Peyer's patch (tissue), 4 donors: ENCODE data around the gene SEC24A.
"Not testable (repeated sequence)": the region's sequence is repeated elsewhere in the genome, so short reads cannot be mapped to it uniquely, and the experiment has no call there.

Experiments used
- POLR2A ChIP-seq, 2 donors: fragments of 450-650 bp; IDR thresholded peaks; one replicate each; pipeline ENCODE4 v1.5.1; 2017; ENCODE audit warnings: antibody characterized with exemption in 2 of 2, mild to moderate bottlenecking in 2 of 2, moderate library complexity in 2 of 2
- TF ChIP-seq, protein P1 (sequence below), 6 experiments: fragments of 450-650 bp in 4 of 6; fragments of 200-600 bp in 2 of 6; sonication (generic) in 1 of 6; IDR thresholded peaks; one replicate each; pipeline ENCODE4 v1.5.1; 2017 to 2019; ENCODE audit warnings: antibody characterized with exemption in 6 of 6, mild to moderate bottlenecking in 3 of 6, moderate library complexity in 1 of 6

DNA sequence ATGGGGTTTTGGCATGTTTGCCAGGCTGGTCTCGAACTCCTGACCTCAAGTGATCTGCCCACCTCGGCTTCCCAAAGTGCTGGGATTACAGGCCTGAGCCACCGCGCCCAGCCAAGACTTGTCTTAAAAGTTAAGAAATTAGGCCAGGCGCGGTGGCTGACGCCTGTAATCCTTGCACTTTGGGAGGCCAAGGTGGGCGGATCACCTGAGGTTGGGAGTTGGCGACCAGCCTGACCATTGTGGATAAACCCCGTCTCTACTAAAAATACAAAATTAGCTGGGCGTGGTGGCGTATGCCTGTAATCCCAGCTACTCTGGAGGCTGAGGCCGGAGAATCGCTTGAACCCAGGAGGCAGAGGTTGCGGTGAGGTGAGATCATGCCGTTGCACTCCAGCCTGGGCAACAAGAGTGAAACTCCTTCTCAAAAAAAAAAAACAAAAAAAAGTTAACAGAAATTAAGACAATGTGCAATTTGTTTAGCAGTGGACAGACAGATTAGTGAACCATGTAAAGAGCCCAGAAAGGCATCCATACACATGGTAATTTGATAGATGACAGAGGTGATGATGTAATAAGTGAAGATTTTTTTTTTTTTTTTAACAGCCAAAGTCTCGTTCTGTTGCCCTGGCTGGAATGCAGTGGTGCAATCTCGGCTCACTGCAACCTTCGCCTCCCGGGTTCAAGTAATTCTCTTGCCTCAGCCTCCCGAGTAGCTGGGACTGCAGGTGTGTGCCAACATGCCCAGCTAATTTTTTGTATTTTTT lies 119.1 kb downstream of the SEC24A start:
- TF ChIP-seq, protein P1, sequence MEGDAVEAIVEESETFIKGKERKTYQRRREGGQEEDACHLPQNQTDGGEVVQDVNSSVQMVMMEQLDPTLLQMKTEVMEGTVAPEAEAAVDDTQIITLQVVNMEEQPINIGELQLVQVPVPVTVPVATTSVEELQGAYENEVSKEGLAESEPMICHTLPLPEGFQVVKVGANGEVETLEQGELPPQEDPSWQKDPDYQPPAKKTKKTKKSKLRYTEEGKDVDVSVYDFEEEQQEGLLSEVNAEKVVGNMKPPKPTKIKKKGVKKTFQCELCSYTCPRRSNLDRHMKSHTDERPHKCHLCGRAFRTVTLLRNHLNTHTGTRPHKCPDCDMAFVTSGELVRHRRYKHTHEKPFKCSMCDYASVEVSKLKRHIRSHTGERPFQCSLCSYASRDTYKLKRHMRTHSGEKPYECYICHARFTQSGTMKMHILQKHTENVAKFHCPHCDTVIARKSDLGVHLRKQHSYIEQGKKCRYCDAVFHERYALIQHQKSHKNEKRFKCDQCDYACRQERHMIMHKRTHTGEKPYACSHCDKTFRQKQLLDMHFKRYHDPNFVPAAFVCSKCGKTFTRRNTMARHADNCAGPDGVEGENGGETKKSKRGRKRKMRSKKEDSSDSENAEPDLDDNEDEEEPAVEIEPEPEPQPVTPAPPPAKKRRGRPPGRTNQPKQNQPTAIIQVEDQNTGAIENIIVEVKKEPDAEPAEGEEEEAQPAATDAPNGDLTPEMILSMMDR (IDR thresholded peaks at IDR 0.05), result not testable (repeated sequence)
- TF ChIP-seq POLR2A (IDR thresholded peaks at IDR 0.05), result not testable (repeated sequence)
